Measurements from ENCODE around the gene FDX2. TPM values are rescaled to one million over a fixed set of nuclear protein-coding genes. Genes with fewer than 3 reads are reported as not detected.

FDX2 gene
- total RNA-seq, 2 donors from 2014 or later: 20.9 to 29.9 TPM

DNA sequence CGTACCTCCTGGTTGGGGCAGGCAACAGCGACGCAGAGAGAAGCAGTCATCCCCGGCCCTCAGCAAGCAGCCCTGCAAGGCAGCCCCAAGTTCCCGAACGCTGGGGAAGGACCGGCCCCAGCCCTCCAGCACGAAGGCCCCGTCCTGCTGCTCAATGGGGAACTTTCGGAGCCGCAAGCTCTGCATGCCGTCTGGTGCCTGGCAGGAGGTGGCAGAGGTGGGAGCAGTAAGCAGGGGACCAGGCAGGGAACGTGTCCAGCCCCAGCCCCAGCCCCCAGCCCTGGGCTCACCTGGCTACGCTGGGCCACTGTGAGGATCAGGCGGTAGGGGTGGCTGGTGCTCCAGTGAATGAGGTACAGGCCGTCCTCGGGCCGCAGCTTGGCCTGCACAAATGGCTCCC is 46.4 kb upstream of the FDX2 start:
- no peak for DNase-seq (ENCODE audit: low spot score)
- WGBS: 93% methylated on average over 18 of the region's 18 CpGs
- Histone ChIP-seq H3K4me1 (replicated peaks) (no peaks in the 10 kb centered on the region), H3K4me3 (no peak overlapping the region), H3K36me3 (peaks cover 3 to 14% of the 10 kb centered on the region in 2 donors), H3K27me3 (replicated peaks; ENCODE audit: insufficient read depth) (no peaks in the 10 kb centered on the region), H3K9me3 (no peaks in the 10 kb centered on the region), H3K27ac (no peak overlapping the region)
- TF ChIP-seq POLR2A (IDR thresholded peaks at IDR 0.05) (no peak), POLR2AphosphoS5 (IDR thresholded peaks at IDR 0.05) (no peak)
- TF ChIP-seq, protein P1, sequence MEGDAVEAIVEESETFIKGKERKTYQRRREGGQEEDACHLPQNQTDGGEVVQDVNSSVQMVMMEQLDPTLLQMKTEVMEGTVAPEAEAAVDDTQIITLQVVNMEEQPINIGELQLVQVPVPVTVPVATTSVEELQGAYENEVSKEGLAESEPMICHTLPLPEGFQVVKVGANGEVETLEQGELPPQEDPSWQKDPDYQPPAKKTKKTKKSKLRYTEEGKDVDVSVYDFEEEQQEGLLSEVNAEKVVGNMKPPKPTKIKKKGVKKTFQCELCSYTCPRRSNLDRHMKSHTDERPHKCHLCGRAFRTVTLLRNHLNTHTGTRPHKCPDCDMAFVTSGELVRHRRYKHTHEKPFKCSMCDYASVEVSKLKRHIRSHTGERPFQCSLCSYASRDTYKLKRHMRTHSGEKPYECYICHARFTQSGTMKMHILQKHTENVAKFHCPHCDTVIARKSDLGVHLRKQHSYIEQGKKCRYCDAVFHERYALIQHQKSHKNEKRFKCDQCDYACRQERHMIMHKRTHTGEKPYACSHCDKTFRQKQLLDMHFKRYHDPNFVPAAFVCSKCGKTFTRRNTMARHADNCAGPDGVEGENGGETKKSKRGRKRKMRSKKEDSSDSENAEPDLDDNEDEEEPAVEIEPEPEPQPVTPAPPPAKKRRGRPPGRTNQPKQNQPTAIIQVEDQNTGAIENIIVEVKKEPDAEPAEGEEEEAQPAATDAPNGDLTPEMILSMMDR (IDR thresholded peaks at IDR 0.05): no peak
- intact Hi-C loops (cut with DNase I): no loop called here

- no peak for DNase-seq (ENCODE audit: low spot score)
- intact Hi-C loops (cut with DNase I): no loop called here
- Histone ChIP-seq H3K4me1 (replicated peaks) (no peaks in the 10 kb centered on the region), H3K4me3 (no peak overlapping the region), H3K27ac (no peak overlapping the region), H3K9me3 (no peaks in the 10 kb centered on the region), H3K36me3 (peaks cover 3 to 14% of the 10 kb centered on the region in 2 donors), H3K27me3 (replicated peaks; ENCODE audit: insufficient read depth) (no peaks in the 10 kb centered on the region)
- WGBS: 84% methylated on average over 16 of the region's 16 CpGs
- TF ChIP-seq, protein P1 (IDR thresholded peaks at IDR 0.05): no peak
- TF ChIP-seq POLR2A (IDR thresholded peaks at IDR 0.05): no peak
- no peak for TF ChIP-seq POLR2AphosphoS5 (IDR thresholded peaks at IDR 0.05)
These were observed 45.8 kb upstream of the FDX2 start for GRCh38 chr19:10361569-10362011.

GRCh38 chr19:10356431-10356830 is 40.6 kb upstream of the FDX2 start:
- no peak overlapping the region for H3K27ac ChIP-seq
- no peak for DNase-seq (ENCODE audit: low spot score)
- no peak overlapping the region for H3K4me3 ChIP-seq
- intact Hi-C loops (cut with DNase I): no loop called here
- no peaks in the 10 kb centered on the region for H3K4me1 ChIP-seq (replicated peaks)
- H3K9me3 ChIP-seq: no peaks in the 10 kb centered on the region
- peaks cover 7 to 8% of the 10 kb centered on the region in 2 donors for H3K36me3 ChIP-seq
- WGBS: 95% methylated on average over 11 of the region's 12 CpGs
- TF ChIP-seq POLR2A (IDR thresholded peaks at IDR 0.05): no peak
- TF ChIP-seq POLR2AphosphoS5 (IDR thresholded peaks at IDR 0.05): no peak
- TF ChIP-seq, protein P1 (IDR thresholded peaks at IDR 0.05): no peak
- H3K27me3 ChIP-seq (replicated peaks; ENCODE audit: insufficient read depth): no peaks in the 10 kb centered on the region

- H3K4me3 ChIP-seq: no peak overlapping the region
- no peak overlapping the region for H3K27ac ChIP-seq
- peaks cover 4 to 8% of the 10 kb centered on the region in 2 donors for H3K36me3 ChIP-seq
- no peak for DNase-seq (ENCODE audit: low spot score)
- TF ChIP-seq POLR2A (IDR thresholded peaks at IDR 0.05): no peak
- TF ChIP-seq, protein P1 (IDR thresholded peaks at IDR 0.05): no peak
- TF ChIP-seq POLR2AphosphoS5 (IDR thresholded peaks at IDR 0.05): no peak
- no peaks in the 10 kb centered on the region for H3K9me3 ChIP-seq
- H3K4me1 ChIP-seq (replicated peaks): no peaks in the 10 kb centered on the region
- no peaks in the 10 kb centered on the region for H3K27me3 ChIP-seq (replicated peaks; ENCODE audit: insufficient read depth)
- 81% methylated on average over 32 of the region's 32 CpGs for WGBS
- intact Hi-C loops (cut with DNase I): no loop called here
These were observed 38.1 kb upstream of the FDX2 start for GRCh38 chr19:10353793-10354391.

Measured in prostate gland (tissue), 2 donors.